ENCODE measurements around the gene FOXK1. TPM values are rescaled to one million over a fixed set of nuclear protein-coding genes. Genes with fewer than 3 reads are reported as not detected.

FOXK1 gene
- total RNA-seq, 2 experiments from 2014 or later, result 67.8 to 68.1 TPM

- H3K36me3 ChIP-seq (ENCODE audit: insufficient read depth, low read length), result no peaks in the 10 kb centered on the region
- H3K9me3 Mint-ChIP-seq, result no peaks in the 10 kb centered on the region
- H3K27me3 Mint-ChIP-seq, result no peaks in the 10 kb centered on the region
- peaks cover 16% of the 10 kb centered on the region for H3K4me1 Mint-ChIP-seq (ENCODE audit: low read depth)
- ATAC-seq (ENCODE audit: poor library complexity), result no peak
- H3K4me1 ChIP-seq (ENCODE audit: insufficient read depth, low read length), result peaks cover 25% of the 10 kb centered on the region
- H3K4me3 Mint-ChIP-seq, result peak overlapping the region; percentile 13
- no peaks in the 10 kb centered on the region for H3K27me3 ChIP-seq (ENCODE audit: control insufficient read depth in 1 of 2, insufficient read depth in 2 of 2, low read length in 2 of 2)
- H3K9me3 ChIP-seq (ENCODE audit: control insufficient read depth in 1 of 2, insufficient read depth in 1 of 2, low read length in 2 of 2), result no peaks in the 10 kb centered on the region
- intact Hi-C loops (cut with DNase I, micrococcal nuclease), result no loop called here
- ChIA-PET CTCF (no interaction called here), POLR2A (interaction anchor here (1.1 kb wide), 1 partner anchor 43 kb away, joined by 3 read pairs; no protein-coding TSS in a partner anchor)
- no peak overlapping the region for H3K27ac Mint-ChIP-seq
- TF ChIP-seq CTCF (IDR thresholded peaks at IDR 0.05), result no peak
- H3K27ac ChIP-seq (ENCODE audit: low read depth in 1 of 2, low read length in 2 of 2), result no peak overlapping the region
- no peak overlapping the region for H3K4me3 ChIP-seq (ENCODE audit: low read length)
- peak in 2 of 14 experiments; percentile 10 to 19 for DNase-seq
- peaks cover 5% of the 10 kb centered on the region for H3K36me3 Mint-ChIP-seq (ENCODE audit: low read depth)
These were observed 43.1 kb upstream of the FOXK1 start for GRCh38 chr7:4638781-4639575.

- Mint-ChIP-seq H3K9me3 (no peaks in the 10 kb centered on the region), H3K4me1 (ENCODE audit: low read depth) (peaks cover 16% of the 10 kb centered on the region), H3K36me3 (ENCODE audit: low read depth) (peaks cover 5% of the 10 kb centered on the region), H3K27me3 (no peaks in the 10 kb centered on the region), H3K4me3 (peak overlapping the region; percentile 85), H3K27ac (peak overlapping the region; percentile 97)
- H3K4me1 ChIP-seq (ENCODE audit: insufficient read depth, low read length), result peaks cover 25% of the 10 kb centered on the region
- POLR2A ChIA-PET, result interaction anchor here (0.8 to 3.7 kb wide), 24 partner anchors 11 to 529 kb away, joined by 3 to 141 read pairs (median 4); partner anchors contain the start of genes AP5Z1, FOXK1 and RBAK
- H3K9me3 ChIP-seq (ENCODE audit: control insufficient read depth in 1 of 2, insufficient read depth in 1 of 2, low read length in 2 of 2), result no peaks in the 10 kb centered on the region
- CTCF ChIA-PET, result interaction anchor here (0.9 to 2.1 kb wide), 14 partner anchors 8 to 333 kb away, joined by 3 to 16 read pairs (median 5); partner anchors contain the start of genes AP5Z1 and FOXK1
- no peaks in the 10 kb centered on the region for H3K27me3 ChIP-seq (ENCODE audit: control insufficient read depth in 1 of 2, insufficient read depth in 2 of 2, low read length in 2 of 2)
- peak overlapping the region; percentile 74 for H3K4me3 ChIP-seq (ENCODE audit: low read length)
- H3K27ac ChIP-seq (ENCODE audit: low read depth in 1 of 2, low read length in 2 of 2), result peak overlapping the region in 1 of 2 donors; percentile 56
- ATAC-seq (ENCODE audit: poor library complexity) (peak; percentile 16), DNase-seq (no peak)
- TF ChIP-seq CTCF (IDR thresholded peaks at IDR 0.05), result no peak
- no peaks in the 10 kb centered on the region for H3K36me3 ChIP-seq (ENCODE audit: insufficient read depth, low read length)
- intact Hi-C loops (cut with DNase I, micrococcal nuclease), result loop anchor here (1.0 to 2.0 kb wide), 5 partner anchors 30 to 134 kb away; partner anchors contain the start of gene AP5Z1 (in 1 of the 2)
These were observed 40.9 kb upstream of the FOXK1 start for GRCh38 chr7:4641091-4641666.

GRCh38 chr7:4641667-4642467 lies 40.2 kb upstream of the FOXK1 start:
- no peaks in the 10 kb centered on the region for H3K9me3 ChIP-seq (ENCODE audit: control insufficient read depth in 1 of 2, insufficient read depth in 1 of 2, low read length in 2 of 2)
- Mint-ChIP-seq H3K27ac (peak overlapping the region; percentile 97), H3K27me3 (no peaks in the 10 kb centered on the region), H3K9me3 (no peaks in the 10 kb centered on the region), H3K36me3 (ENCODE audit: low read depth) (peaks cover 5% of the 10 kb centered on the region), H3K4me3 (peak overlapping the region; percentile 91), H3K4me1 (ENCODE audit: low read depth) (peaks cover 16% of the 10 kb centered on the region)
- DNase-seq (peak; percentile 94 to 99 (median 96)), ATAC-seq (ENCODE audit: poor library complexity) (peak; percentile 87)
- H3K4me3 ChIP-seq (ENCODE audit: low read length), result peak overlapping the region; percentile 74
- peak; percentile 20 for TF ChIP-seq CTCF (IDR thresholded peaks at IDR 0.05)
- H3K27me3 ChIP-seq (ENCODE audit: control insufficient read depth in 1 of 2, insufficient read depth in 2 of 2, low read length in 2 of 2), result no peaks in the 10 kb centered on the region
- intact Hi-C loops (cut with DNase I, micrococcal nuclease), result loop anchor here (1.0 to 2.0 kb wide), 6 partner anchors 31 to 133 kb away; partner anchors contain the start of genes AP5Z1 (in 1 of the 2) and FOXK1 (in 1 of the 2)
- ChIA-PET POLR2A (interaction anchor here (0.8 to 3.7 kb wide), 24 partner anchors 11 to 529 kb away, joined by 3 to 141 read pairs (median 4); partner anchors contain the start of genes AP5Z1, FOXK1 and RBAK), CTCF (interaction anchor here (0.7 to 2.1 kb wide), 15 partner anchors 9 to 332 kb away, joined by 3 to 16 read pairs (median 5); partner anchors contain the start of genes AP5Z1, FOXK1 and RADIL)
- H3K27ac ChIP-seq (ENCODE audit: low read depth in 1 of 2, low read length in 2 of 2), result peak overlapping the region; percentile 86 to 89
- peaks cover 25% of the 10 kb centered on the region for H3K4me1 ChIP-seq (ENCODE audit: insufficient read depth, low read length)
- no peaks in the 10 kb centered on the region for H3K36me3 ChIP-seq (ENCODE audit: insufficient read depth, low read length)

Measured in CD4-positive, alpha-beta T cell (primary cell).